ENCODE measurements around the gene NCK1.
"Not testable (repeated sequence)": the region's sequence is repeated elsewhere in the genome, so short reads cannot be mapped to it uniquely, and the experiment has no call there.

DNA sequence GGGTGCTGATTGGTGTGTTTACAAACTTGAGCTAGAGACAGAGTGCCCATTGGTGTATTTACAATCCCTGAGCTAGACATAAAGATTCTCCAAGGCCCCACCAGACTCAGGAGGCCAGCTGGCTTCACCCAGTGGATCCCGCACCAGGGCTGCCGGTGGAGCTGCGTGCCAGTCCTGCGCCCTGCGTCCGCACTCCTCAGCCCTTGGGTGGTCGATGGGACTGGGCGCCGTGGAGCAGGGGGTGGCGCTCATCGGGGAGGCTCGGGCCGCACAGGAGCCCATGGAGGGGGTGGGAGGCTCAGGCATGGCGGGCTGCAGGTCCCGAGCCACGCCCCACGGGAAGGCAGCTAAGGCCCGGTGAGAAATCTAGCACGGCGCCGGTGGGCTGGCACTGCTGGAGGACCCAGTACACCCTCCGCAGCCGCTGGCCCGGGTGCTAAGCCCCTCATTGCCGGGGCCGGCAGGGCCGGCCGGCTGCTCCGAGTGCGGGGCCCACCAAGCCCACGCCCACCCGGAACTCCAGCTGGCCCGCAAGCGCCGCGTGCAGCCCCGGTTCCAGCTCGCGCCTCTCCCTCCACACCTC, 125.5 kb downstream of the NCK1 start:
- TF ChIP-seq, protein P1, sequence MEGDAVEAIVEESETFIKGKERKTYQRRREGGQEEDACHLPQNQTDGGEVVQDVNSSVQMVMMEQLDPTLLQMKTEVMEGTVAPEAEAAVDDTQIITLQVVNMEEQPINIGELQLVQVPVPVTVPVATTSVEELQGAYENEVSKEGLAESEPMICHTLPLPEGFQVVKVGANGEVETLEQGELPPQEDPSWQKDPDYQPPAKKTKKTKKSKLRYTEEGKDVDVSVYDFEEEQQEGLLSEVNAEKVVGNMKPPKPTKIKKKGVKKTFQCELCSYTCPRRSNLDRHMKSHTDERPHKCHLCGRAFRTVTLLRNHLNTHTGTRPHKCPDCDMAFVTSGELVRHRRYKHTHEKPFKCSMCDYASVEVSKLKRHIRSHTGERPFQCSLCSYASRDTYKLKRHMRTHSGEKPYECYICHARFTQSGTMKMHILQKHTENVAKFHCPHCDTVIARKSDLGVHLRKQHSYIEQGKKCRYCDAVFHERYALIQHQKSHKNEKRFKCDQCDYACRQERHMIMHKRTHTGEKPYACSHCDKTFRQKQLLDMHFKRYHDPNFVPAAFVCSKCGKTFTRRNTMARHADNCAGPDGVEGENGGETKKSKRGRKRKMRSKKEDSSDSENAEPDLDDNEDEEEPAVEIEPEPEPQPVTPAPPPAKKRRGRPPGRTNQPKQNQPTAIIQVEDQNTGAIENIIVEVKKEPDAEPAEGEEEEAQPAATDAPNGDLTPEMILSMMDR (IDR thresholded peaks at IDR 0.05; ENCODE audit: low read depth, low read length) = not testable (repeated sequence)
- TF ChIP-seq EZH2phosphoT487 (IDR thresholded peaks at IDR 0.05; ENCODE audit: low read depth) = not testable (repeated sequence)
